HepG2 (cell line): Measurements from ENCODE around the gene MTRF1. TPM values are rescaled to one million over a fixed set of nuclear protein-coding genes. Genes with fewer than 3 reads are reported as not detected.

Source experiments
- ATF7 ChIP-seq, 2 experiments: fragments of 450-650 bp in 1 of 2; sonication (generic) in 1 of 2; formaldehyde crosslinking in 1 of 2; IDR thresholded peaks; 2 replicates each; pipeline versions ENCODE4 v1.4.0 to v1.6.1; 2016 to 2020; ENCODE audit warnings: antibody characterized with exemption in 1 of 2, mild to moderate bottlenecking in 1 of 2, missing genetic modification reagents in 1 of 2
- BCL6 ChIP-seq: IDR thresholded peaks from 2 replicates; pipeline ENCODE4 v1.6.1; 2016; ENCODE audit warnings: missing genetic modification reagents, missing compliant biosample characterization
- BRD4 ChIP-seq: sonication (generic); formaldehyde crosslinking; IDR thresholded peaks from 2 replicates; pipeline ENCODE4 v1.4.0; 2020; ENCODE audit warnings: missing genetic modification reagents
- GATAD2A ChIP-seq: IDR thresholded peaks from 2 replicates; pipeline ENCODE4 v1.6.1; 2016
- MEIS1 ChIP-seq: sonication (generic); formaldehyde crosslinking; IDR thresholded peaks from 2 replicates; pipeline ENCODE4 v1.9.0; 2021; ENCODE audit warnings: mild to moderate bottlenecking, missing genetic modification reagents, moderate library complexity, borderline replicate concordance
- POGZ ChIP-seq: sonication (generic); formaldehyde crosslinking; IDR thresholded peaks from 2 replicates; pipeline ENCODE4 v1.4.0; 2020; ENCODE audit warnings: mild to moderate bottlenecking, missing genetic modification reagents
- RXRB ChIP-seq: IDR thresholded peaks from 2 replicates; pipeline ENCODE4 v1.6.1; 2016; ENCODE audit warnings: borderline replicate concordance, missing genetic modification reagents, missing compliant biosample characterization
- SIN3B ChIP-seq: fragments of 150-350 bp; IDR thresholded peaks from 2 replicates; pipeline ENCODE4 v1.6.1; 2014; ENCODE audit warnings: low read length
- SMARCE1 ChIP-seq: fragments of 450-650 bp; IDR thresholded peaks from 2 replicates; pipeline ENCODE4 v1.6.1; 2017; ENCODE audit warnings: borderline replicate concordance
- ZBTB7B ChIP-seq: sonication (generic); formaldehyde crosslinking; IDR thresholded peaks from 2 replicates; pipeline ENCODE4 v1.4.0; 2020; ENCODE audit warnings: missing genetic modification reagents
- ZNF12 ChIP-seq: sonication (generic); formaldehyde crosslinking; IDR thresholded peaks from 2 replicates; pipeline ENCODE4 v1.5.0; 2020; ENCODE audit warnings: missing genetic modification reagents
- ZNF292 ChIP-seq: sonication (generic); formaldehyde crosslinking; IDR thresholded peaks from 2 replicates; pipeline ENCODE4 v1.8.1; 2022; ENCODE audit warnings: mild to moderate bottlenecking, low read depth, missing genetic modification reagents, borderline replicate concordance
- ZNF430 ChIP-seq: sonication (generic); formaldehyde crosslinking; IDR thresholded peaks from 2 replicates; pipeline ENCODE4 v1.9.0; 2021; ENCODE audit warnings: mild to moderate bottlenecking, missing genetic modification reagents
- ZNF678 ChIP-seq: sonication (generic); formaldehyde crosslinking; IDR thresholded peaks from 2 replicates; pipeline ENCODE4 v1.4.0; 2020; ENCODE audit warnings: mild to moderate bottlenecking, missing genetic modification reagents
- ZNF766 ChIP-seq: sonication (generic); formaldehyde crosslinking; IDR thresholded peaks from 2 replicates; pipeline ENCODE4 v1.5.0; 2020; ENCODE audit warnings: missing genetic modification reagents, borderline replicate concordance
- polyA plus RNA-seq, 8 experiments: library from polyadenylated mRNA; depleted of rRNA in 3 of 8; stranded (reverse) in 7 of 8; unstranded in 1 of 8; fragments of >200 nt; fragmentation: Illumina TruSeq in 4 of 8; extraction: Trizol in 4 of 8; gene quantifications; 2 replicates each; pipeline versions ENCODE4 v1.2.1 to v1.2.3, GENCODE V29; 2011 to 2016; ENCODE audit warnings: low read depth in 4 of 8, missing spikeins in 1 of 8, mixed read lengths in 1 of 8; ENCODE audit not compliant: insufficient read depth in 1 of 8
- total RNA-seq, 5 experiments: library from RNA; depleted of rRNA; stranded (reverse); fragments of >200 nt; fragmentation: Illumina TruSeq; extraction: Trizol; gene quantifications; 2 replicates each; pipeline ENCODE4 v1.2.3, GENCODE V29; 2016; ENCODE audit warnings: low read depth in 1 of 5
- TF ChIP-seq, protein P1 (sequence below): sonication (generic); formaldehyde crosslinking; IDR thresholded peaks from 2 replicates; pipeline ENCODE4 v1.5.0; 2020; ENCODE audit warnings: mild to moderate bottlenecking, missing genetic modification reagents, moderate library complexity
- TF ChIP-seq, protein P2 (sequence below): sonication (generic); formaldehyde crosslinking; conservative IDR thresholded peaks from 2 replicates; pipeline ENCODE4 v1.4.0; 2020; ENCODE audit warnings: mild to moderate bottlenecking, missing genetic modification reagents, moderate library complexity
- TF ChIP-seq, protein P3 (sequence below): sonication (generic); formaldehyde crosslinking; IDR thresholded peaks from 2 replicates; pipeline ENCODE4 v1.5.0; 2020; ENCODE audit warnings: mild to moderate bottlenecking, missing genetic modification reagents, borderline replicate concordance

Gene MTRF1
- total and polyA plus RNA-seq, 2 of the 13 experiments (the other 11 are each of a cell fraction or from before 2014, with no cell fraction given), result 21.6 to 27.2 TPM

DNA sequence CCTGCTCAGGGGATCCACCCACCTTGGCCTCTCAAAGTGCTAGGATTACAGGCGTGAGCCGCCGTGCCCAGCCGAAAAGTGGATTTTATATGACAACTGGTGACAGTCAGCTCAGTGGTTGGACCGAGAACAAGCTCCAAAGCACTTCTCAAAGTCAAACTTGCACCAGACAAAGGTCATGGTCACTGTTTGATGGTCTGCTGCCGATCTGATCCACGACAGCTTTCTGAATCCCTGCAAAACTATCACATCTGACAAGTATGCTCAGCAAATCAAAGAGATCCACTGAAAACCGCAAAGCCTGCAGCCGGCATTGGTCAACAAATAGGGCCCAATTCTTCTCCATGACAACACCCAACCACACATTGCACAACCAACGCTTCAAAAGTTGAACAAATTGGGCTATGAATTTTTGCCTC lies 26.1 kb upstream of the MTRF1 start (continued):
- TF ChIP-seq, protein P1, sequence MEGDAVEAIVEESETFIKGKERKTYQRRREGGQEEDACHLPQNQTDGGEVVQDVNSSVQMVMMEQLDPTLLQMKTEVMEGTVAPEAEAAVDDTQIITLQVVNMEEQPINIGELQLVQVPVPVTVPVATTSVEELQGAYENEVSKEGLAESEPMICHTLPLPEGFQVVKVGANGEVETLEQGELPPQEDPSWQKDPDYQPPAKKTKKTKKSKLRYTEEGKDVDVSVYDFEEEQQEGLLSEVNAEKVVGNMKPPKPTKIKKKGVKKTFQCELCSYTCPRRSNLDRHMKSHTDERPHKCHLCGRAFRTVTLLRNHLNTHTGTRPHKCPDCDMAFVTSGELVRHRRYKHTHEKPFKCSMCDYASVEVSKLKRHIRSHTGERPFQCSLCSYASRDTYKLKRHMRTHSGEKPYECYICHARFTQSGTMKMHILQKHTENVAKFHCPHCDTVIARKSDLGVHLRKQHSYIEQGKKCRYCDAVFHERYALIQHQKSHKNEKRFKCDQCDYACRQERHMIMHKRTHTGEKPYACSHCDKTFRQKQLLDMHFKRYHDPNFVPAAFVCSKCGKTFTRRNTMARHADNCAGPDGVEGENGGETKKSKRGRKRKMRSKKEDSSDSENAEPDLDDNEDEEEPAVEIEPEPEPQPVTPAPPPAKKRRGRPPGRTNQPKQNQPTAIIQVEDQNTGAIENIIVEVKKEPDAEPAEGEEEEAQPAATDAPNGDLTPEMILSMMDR (CRISPR knock-in tag), result no peak
- TF ChIP-seq MEIS1 (CRISPR knock-in tag), result peak; percentile 54; the same call in 1 of the 2 replicates
- TF ChIP-seq BCL6 (CRISPR knock-in tag), result peak; percentile 90
- TF ChIP-seq, protein P2, sequence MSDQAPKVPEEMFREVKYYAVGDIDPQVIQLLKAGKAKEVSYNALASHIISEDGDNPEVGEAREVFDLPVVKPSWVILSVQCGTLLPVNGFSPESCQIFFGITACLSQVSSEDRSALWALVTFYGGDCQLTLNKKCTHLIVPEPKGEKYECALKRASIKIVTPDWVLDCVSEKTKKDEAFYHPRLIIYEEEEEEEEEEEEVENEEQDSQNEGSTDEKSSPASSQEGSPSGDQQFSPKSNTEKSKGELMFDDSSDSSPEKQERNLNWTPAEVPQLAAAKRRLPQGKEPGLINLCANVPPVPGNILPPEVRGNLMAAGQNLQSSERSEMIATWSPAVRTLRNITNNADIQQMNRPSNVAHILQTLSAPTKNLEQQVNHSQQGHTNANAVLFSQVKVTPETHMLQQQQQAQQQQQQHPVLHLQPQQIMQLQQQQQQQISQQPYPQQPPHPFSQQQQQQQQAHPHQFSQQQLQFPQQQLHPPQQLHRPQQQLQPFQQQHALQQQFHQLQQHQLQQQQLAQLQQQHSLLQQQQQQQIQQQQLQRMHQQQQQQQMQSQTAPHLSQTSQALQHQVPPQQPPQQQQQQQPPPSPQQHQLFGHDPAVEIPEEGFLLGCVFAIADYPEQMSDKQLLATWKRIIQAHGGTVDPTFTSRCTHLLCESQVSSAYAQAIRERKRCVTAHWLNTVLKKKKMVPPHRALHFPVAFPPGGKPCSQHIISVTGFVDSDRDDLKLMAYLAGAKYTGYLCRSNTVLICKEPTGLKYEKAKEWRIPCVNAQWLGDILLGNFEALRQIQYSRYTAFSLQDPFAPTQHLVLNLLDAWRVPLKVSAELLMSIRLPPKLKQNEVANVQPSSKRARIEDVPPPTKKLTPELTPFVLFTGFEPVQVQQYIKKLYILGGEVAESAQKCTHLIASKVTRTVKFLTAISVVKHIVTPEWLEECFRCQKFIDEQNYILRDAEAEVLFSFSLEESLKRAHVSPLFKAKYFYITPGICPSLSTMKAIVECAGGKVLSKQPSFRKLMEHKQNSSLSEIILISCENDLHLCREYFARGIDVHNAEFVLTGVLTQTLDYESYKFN (CRISPR knock-in tag), result peak; percentile 72
- peak; percentile 77 for TF ChIP-seq RXRB (CRISPR knock-in tag)
- no peak for TF ChIP-seq ATF7 (IDR thresholded peaks at IDR 0.05)
- TF ChIP-seq ATF7 (CRISPR knock-in tag; IDR thresholded peaks at IDR 0.05), result peak; percentile 58; the same call in 1 of the 2 replicates
- no peak for TF ChIP-seq ZNF678 (CRISPR knock-in tag)
- TF ChIP-seq POGZ (CRISPR knock-in tag), result peak; percentile 70; the same call in 1 of the 2 replicates
- no peak for TF ChIP-seq SIN3B
- TF ChIP-seq ZNF766 (CRISPR knock-in tag), result no peak
- peak; percentile 89 for TF ChIP-seq ZNF292 (CRISPR knock-in tag)
- TF ChIP-seq, protein P3, sequence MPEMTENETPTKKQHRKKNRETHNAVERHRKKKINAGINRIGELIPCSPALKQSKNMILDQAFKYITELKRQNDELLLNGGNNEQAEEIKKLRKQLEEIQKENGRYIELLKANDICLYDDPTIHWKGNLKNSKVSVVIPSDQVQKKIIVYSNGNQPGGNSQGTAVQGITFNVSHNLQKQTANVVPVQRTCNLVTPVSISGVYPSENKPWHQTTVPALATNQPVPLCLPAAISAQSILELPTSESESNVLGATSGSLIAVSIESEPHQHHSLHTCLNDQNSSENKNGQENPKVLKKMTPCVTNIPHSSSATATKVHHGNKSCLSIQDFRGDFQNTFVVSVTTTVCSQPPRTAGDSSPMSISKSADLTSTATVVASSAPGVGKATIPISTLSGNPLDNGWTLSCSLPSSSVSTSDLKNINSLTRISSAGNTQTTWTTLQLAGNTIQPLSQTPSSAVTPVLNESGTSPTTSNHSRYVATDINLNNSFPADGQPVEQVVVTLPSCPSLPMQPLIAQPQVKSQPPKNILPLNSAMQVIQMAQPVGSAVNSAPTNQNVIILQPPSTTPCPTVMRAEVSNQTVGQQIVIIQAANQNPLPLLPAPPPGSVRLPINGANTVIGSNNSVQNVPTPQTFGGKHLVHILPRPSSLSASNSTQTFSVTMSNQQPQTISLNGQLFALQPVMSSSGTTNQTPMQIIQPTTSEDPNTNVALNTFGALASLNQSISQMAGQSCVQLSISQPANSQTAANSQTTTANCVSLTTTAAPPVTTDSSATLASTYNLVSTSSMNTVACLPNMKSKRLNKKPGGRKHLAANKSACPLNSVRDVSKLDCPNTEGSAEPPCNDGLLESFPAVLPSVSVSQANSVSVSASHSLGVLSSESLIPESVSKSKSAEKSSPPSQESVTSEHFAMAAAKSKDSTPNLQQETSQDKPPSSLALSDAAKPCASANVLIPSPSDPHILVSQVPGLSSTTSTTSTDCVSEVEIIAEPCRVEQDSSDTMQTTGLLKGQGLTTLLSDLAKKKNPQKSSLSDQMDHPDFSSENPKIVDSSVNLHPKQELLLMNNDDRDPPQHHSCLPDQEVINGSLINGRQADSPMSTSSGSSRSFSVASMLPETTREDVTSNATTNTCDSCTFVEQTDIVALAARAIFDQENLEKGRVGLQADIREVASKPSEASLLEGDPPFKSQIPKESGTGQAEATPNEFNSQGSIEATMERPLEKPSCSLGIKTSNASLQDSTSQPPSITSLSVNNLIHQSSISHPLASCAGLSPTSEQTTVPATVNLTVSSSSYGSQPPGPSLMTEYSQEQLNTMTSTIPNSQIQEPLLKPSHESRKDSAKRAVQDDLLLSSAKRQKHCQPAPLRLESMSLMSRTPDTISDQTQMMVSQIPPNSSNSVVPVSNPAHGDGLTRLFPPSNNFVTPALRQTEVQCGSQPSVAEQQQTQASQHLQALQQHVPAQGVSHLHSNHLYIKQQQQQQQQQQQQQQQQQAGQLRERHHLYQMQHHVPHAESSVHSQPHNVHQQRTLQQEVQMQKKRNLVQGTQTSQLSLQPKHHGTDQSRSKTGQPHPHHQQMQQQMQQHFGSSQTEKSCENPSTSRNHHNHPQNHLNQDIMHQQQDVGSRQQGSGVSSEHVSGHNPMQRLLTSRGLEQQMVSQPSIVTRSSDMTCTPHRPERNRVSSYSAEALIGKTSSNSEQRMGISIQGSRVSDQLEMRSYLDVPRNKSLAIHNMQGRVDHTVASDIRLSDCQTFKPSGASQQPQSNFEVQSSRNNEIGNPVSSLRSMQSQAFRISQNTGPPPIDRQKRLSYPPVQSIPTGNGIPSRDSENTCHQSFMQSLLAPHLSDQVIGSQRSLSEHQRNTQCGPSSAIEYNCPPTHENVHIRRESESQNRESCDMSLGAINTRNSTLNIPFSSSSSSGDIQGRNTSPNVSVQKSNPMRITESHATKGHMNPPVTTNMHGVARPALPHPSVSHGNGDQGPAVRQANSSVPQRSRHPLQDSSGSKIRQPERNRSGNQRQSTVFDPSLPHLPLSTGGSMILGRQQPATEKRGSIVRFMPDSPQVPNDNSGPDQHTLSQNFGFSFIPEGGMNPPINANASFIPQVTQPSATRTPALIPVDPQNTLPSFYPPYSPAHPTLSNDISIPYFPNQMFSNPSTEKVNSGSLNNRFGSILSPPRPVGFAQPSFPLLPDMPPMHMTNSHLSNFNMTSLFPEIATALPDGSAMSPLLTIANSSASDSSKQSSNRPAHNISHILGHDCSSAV, result no peak
- no peak for TF ChIP-seq ZBTB7B (CRISPR knock-in tag)
- TF ChIP-seq ZNF12 (CRISPR knock-in tag), result peak; percentile 19; the same call in 1 of the 2 replicates
- peak; percentile 59; the same call in 1 of the 2 replicates for TF ChIP-seq GATAD2A (CRISPR knock-in tag)
- TF ChIP-seq BRD4 (CRISPR knock-in tag), result no peak
- no peak for TF ChIP-seq SMARCE1
- peak; percentile 64; the same call in 1 of the 2 replicates for TF ChIP-seq ZNF430 (CRISPR knock-in tag)
